ENCODE results near the gene TNNT2. TPM values are rescaled to one million over a fixed set of nuclear protein-coding genes. Genes with fewer than 3 reads are reported as not detected.

The TNNT2 gene
- total RNA-seq, 1 experiment from 2014 or later: 0.37 TPM

- no peaks in the 10 kb centered on the region for H3K9me2 ChIP-seq (replicated peaks; ENCODE audit: insufficient read depth, low read length)
- no peaks in the 10 kb centered on the region for H4K20me1 ChIP-seq (ENCODE audit: insufficient read depth, low read depth, low read length)
- H2AFZ ChIP-seq (ENCODE audit: low read length): no peak overlapping the region
- H3K9me3 ChIP-seq (ENCODE audit: low read length): no peaks in the 10 kb centered on the region
- no peak overlapping the region for H3K4me3 ChIP-seq (ENCODE audit: low read length)
- H3K4me1 ChIP-seq (ENCODE audit: low read length): no peaks in the 10 kb centered on the region
- no peaks in the 10 kb centered on the region for H3K79me2 ChIP-seq (ENCODE audit: low read length)
- H3K9ac ChIP-seq (ENCODE audit: low read length): no peak overlapping the region
- no peaks in the 10 kb centered on the region for H3K36me3 ChIP-seq (ENCODE audit: insufficient read depth, low read length)
- no peak overlapping the region for H3K27ac ChIP-seq (ENCODE audit: low read length)
- no peaks in the 10 kb centered on the region for H3K27me3 ChIP-seq (ENCODE audit: low read length)
- DNase-seq: no peak
- no peak overlapping the region for H3K4me2 ChIP-seq (ENCODE audit: low read depth, low read length, poor library complexity, severe bottlenecking)
These were observed 54.6 kb downstream of the TNNT2 start for GRCh38 chr1:201322653-201323510.

- no peaks in the 10 kb centered on the region for H3K4me1 ChIP-seq (ENCODE audit: low read length)
- no peak overlapping the region for H3K27ac ChIP-seq (ENCODE audit: low read length)
- H3K9me2 ChIP-seq (replicated peaks; ENCODE audit: insufficient read depth, low read length): no peaks in the 10 kb centered on the region
- no peaks in the 10 kb centered on the region for H3K9me3 ChIP-seq (ENCODE audit: low read length)
- no peaks in the 10 kb centered on the region for H4K20me1 ChIP-seq (ENCODE audit: insufficient read depth, low read depth, low read length)
- no peaks in the 10 kb centered on the region for H3K27me3 ChIP-seq (ENCODE audit: low read length)
- no peak overlapping the region for H3K4me3 ChIP-seq (ENCODE audit: low read length)
- H3K36me3 ChIP-seq (ENCODE audit: insufficient read depth, low read length): no peaks in the 10 kb centered on the region
- H3K9ac ChIP-seq (ENCODE audit: low read length): no peak overlapping the region
- no peak overlapping the region for H2AFZ ChIP-seq (ENCODE audit: low read length)
- no peaks in the 10 kb centered on the region for H3K79me2 ChIP-seq (ENCODE audit: low read length)
- no peak overlapping the region for H3K4me2 ChIP-seq (ENCODE audit: low read depth, low read length, poor library complexity, severe bottlenecking)
- DNase-seq: no peak
These were observed 55.6 kb downstream of the TNNT2 start for GRCh38 chr1:201321826-201322390.

GRCh38 chr1:201320168-201320788 lies 57.2 kb downstream of the TNNT2 start:
- DNase-seq: no peak
- no peaks in the 10 kb centered on the region for H3K9me3 ChIP-seq (ENCODE audit: low read length)
- no peaks in the 10 kb centered on the region for H4K20me1 ChIP-seq (ENCODE audit: insufficient read depth, low read depth, low read length)
- no peaks in the 10 kb centered on the region for H3K79me2 ChIP-seq (ENCODE audit: low read length)
- H3K27ac ChIP-seq (ENCODE audit: low read length): no peak overlapping the region
- no peak overlapping the region for H2AFZ ChIP-seq (ENCODE audit: low read length)
- no peaks in the 10 kb centered on the region for H3K4me1 ChIP-seq (ENCODE audit: low read length)
- H3K9ac ChIP-seq (ENCODE audit: low read length): no peak overlapping the region
- no peaks in the 10 kb centered on the region for H3K36me3 ChIP-seq (ENCODE audit: insufficient read depth, low read length)
- H3K9me2 ChIP-seq (replicated peaks; ENCODE audit: insufficient read depth, low read length): no peaks in the 10 kb centered on the region
- no peak overlapping the region for H3K4me2 ChIP-seq (ENCODE audit: low read depth, low read length, poor library complexity, severe bottlenecking)
- H3K27me3 ChIP-seq (ENCODE audit: low read length): no peaks in the 10 kb centered on the region
- no peak overlapping the region for H3K4me3 ChIP-seq (ENCODE audit: low read length)

GRCh38 chr1:201319631-201320030 lies 57.8 kb downstream of the TNNT2 start:
- no peak for DNase-seq
- Histone ChIP-seq H3K4me2 (ENCODE audit: low read depth, low read length, poor library complexity, severe bottlenecking) (no peak overlapping the region), H3K9me3 (ENCODE audit: low read length) (no peaks in the 10 kb centered on the region), H3K9ac (ENCODE audit: low read length) (no peak overlapping the region), H3K27ac (ENCODE audit: low read length) (no peak overlapping the region), H4K20me1 (ENCODE audit: insufficient read depth, low read depth, low read length) (no peaks in the 10 kb centered on the region), H3K79me2 (ENCODE audit: low read length) (no peaks in the 10 kb centered on the region), H2AFZ (ENCODE audit: low read length) (no peak overlapping the region), H3K4me3 (ENCODE audit: low read length) (no peak overlapping the region), H3K9me2 (replicated peaks; ENCODE audit: insufficient read depth, low read length) (no peaks in the 10 kb centered on the region), H3K36me3 (ENCODE audit: insufficient read depth, low read length) (no peaks in the 10 kb centered on the region), H3K4me1 (ENCODE audit: low read length) (no peaks in the 10 kb centered on the region), H3K27me3 (ENCODE audit: low read length) (no peaks in the 10 kb centered on the region)

GRCh38 chr1:201318504-201319340 lies 58.8 kb downstream of the TNNT2 start:
- H2AFZ ChIP-seq (ENCODE audit: low read length): no peak overlapping the region

GRCh38 chr1:201317551-201317950 lies 59.9 kb downstream of the TNNT2 start:
- H3K9me2 ChIP-seq (replicated peaks; ENCODE audit: insufficient read depth, low read length): no peaks in the 10 kb centered on the region

More at GRCh38 chr1:201318504-201319340, 58.8 kb downstream of the TNNT2 start:
- Histone ChIP-seq H3K9ac (ENCODE audit: low read length) (no peak overlapping the region), H3K4me1 (ENCODE audit: low read length) (no peaks in the 10 kb centered on the region), H3K27me3 (ENCODE audit: low read length) (no peaks in the 10 kb centered on the region), H3K9me3 (ENCODE audit: low read length) (no peaks in the 10 kb centered on the region), H3K27ac (ENCODE audit: low read length) (no peak overlapping the region), H3K36me3 (ENCODE audit: insufficient read depth, low read length) (no peaks in the 10 kb centered on the region), H3K4me3 (ENCODE audit: low read length) (no peak overlapping the region), H3K79me2 (ENCODE audit: low read length) (no peaks in the 10 kb centered on the region), H3K4me2 (ENCODE audit: low read depth, low read length, poor library complexity, severe bottlenecking) (no peak overlapping the region), H4K20me1 (ENCODE audit: insufficient read depth, low read depth, low read length) (no peaks in the 10 kb centered on the region), H3K9me2 (replicated peaks; ENCODE audit: insufficient read depth, low read length) (no peaks in the 10 kb centered on the region)
- DNase-seq: no peak

GRCh38 chr1:201316556-201316955 lies 60.9 kb downstream of the TNNT2 start:
- H3K4me3 ChIP-seq (ENCODE audit: low read length): no peak overlapping the region
- no peaks in the 10 kb centered on the region for H3K27me3 ChIP-seq (ENCODE audit: low read length)
- no peak for DNase-seq
- no peaks in the 10 kb centered on the region for H4K20me1 ChIP-seq (ENCODE audit: insufficient read depth, low read depth, low read length)
- H3K9ac ChIP-seq (ENCODE audit: low read length): no peak overlapping the region
- no peak overlapping the region for H3K27ac ChIP-seq (ENCODE audit: low read length)
- H3K36me3 ChIP-seq (ENCODE audit: insufficient read depth, low read length): no peaks in the 10 kb centered on the region
- no peak overlapping the region for H3K4me2 ChIP-seq (ENCODE audit: low read depth, low read length, poor library complexity, severe bottlenecking)
- no peaks in the 10 kb centered on the region for H3K9me2 ChIP-seq (replicated peaks; ENCODE audit: insufficient read depth, low read length)
- H3K79me2 ChIP-seq (ENCODE audit: low read length): no peaks in the 10 kb centered on the region
- H3K4me1 ChIP-seq (ENCODE audit: low read length): no peaks in the 10 kb centered on the region
- H2AFZ ChIP-seq (ENCODE audit: low read length): no peak overlapping the region
- H3K9me3 ChIP-seq (ENCODE audit: low read length): no peaks in the 10 kb centered on the region

More at GRCh38 chr1:201317551-201317950, 59.9 kb downstream of the TNNT2 start:
- Histone ChIP-seq H3K4me3 (ENCODE audit: low read length) (no peak overlapping the region), H3K4me1 (ENCODE audit: low read length) (no peaks in the 10 kb centered on the region), H3K9ac (ENCODE audit: low read length) (no peak overlapping the region), H3K27me3 (ENCODE audit: low read length) (no peaks in the 10 kb centered on the region), H3K79me2 (ENCODE audit: low read length) (no peaks in the 10 kb centered on the region), H3K4me2 (ENCODE audit: low read depth, low read length, poor library complexity, severe bottlenecking) (no peak overlapping the region), H3K36me3 (ENCODE audit: insufficient read depth, low read length) (no peaks in the 10 kb centered on the region), H2AFZ (ENCODE audit: low read length) (no peak overlapping the region), H3K9me3 (ENCODE audit: low read length) (no peaks in the 10 kb centered on the region), H4K20me1 (ENCODE audit: insufficient read depth, low read depth, low read length) (no peaks in the 10 kb centered on the region), H3K27ac (ENCODE audit: low read length) (no peak overlapping the region)
- no peak for DNase-seq

- no peak overlapping the region for H2AFZ ChIP-seq (ENCODE audit: low read length)
- H3K4me2 ChIP-seq (ENCODE audit: low read depth, low read length, poor library complexity, severe bottlenecking): no peak overlapping the region
- no peaks in the 10 kb centered on the region for H3K79me2 ChIP-seq (ENCODE audit: low read length)
- no peaks in the 10 kb centered on the region for H3K9me2 ChIP-seq (replicated peaks; ENCODE audit: insufficient read depth, low read length)
- no peak overlapping the region for H3K27ac ChIP-seq (ENCODE audit: low read length)
- no peaks in the 10 kb centered on the region for H4K20me1 ChIP-seq (ENCODE audit: insufficient read depth, low read depth, low read length)
- no peaks in the 10 kb centered on the region for H3K9me3 ChIP-seq (ENCODE audit: low read length)
- DNase-seq: no peak
- no peaks in the 10 kb centered on the region for H3K4me1 ChIP-seq (ENCODE audit: low read length)
- H3K27me3 ChIP-seq (ENCODE audit: low read length): no peaks in the 10 kb centered on the region
- H3K9ac ChIP-seq (ENCODE audit: low read length): no peak overlapping the region
- no peaks in the 10 kb centered on the region for H3K36me3 ChIP-seq (ENCODE audit: insufficient read depth, low read length)
- H3K4me3 ChIP-seq (ENCODE audit: low read length): no peak overlapping the region
These were observed 64.4 kb downstream of the TNNT2 start for GRCh38 chr1:201313086-201313485.
